Muscle layer of colon (tissue), 2 donors: ENCODE results near the gene SEMA3A.

Source experiments
- H3K27ac ChIP-seq: one replicate; pipeline ENCODE4 v1.7.0; 2013; ENCODE audit warnings: low read depth, mild to moderate bottlenecking, low read length, moderate library complexity
- H3K27me3 ChIP-seq, 2 donors: one replicate each; pipeline ENCODE4 v1.7.0; 2013; ENCODE audit warnings: low read length in 2 of 2, mild to moderate bottlenecking in 2 of 2; ENCODE audit not compliant: insufficient read depth in 2 of 2, control insufficient read depth in 1 of 2
- H3K36me3 ChIP-seq: one replicate; pipeline ENCODE4 v1.7.0; 2013; ENCODE audit warnings: mild to moderate bottlenecking, low read length; ENCODE audit not compliant: insufficient read depth
- H3K4me1 ChIP-seq: one replicate; pipeline ENCODE4 v1.7.0; 2013; ENCODE audit warnings: mild to moderate bottlenecking, low read length; ENCODE audit not compliant: insufficient read depth
- H3K4me3 ChIP-seq, 2 donors: one replicate each; pipeline ENCODE4 v1.7.0; 2013; ENCODE audit warnings: low read length in 2 of 2, low read depth in 1 of 2, mild to moderate bottlenecking in 1 of 2, moderate library complexity in 1 of 2
- H3K9ac ChIP-seq: one replicate; pipeline ENCODE4 v1.7.0; 2013; ENCODE audit warnings: low read length
- H3K9me3 ChIP-seq: one replicate; pipeline ENCODE4 v1.7.0; 2013; ENCODE audit warnings: mild to moderate bottlenecking, low read length
- donor health status: abdominal sarcoma.
- donor health status: Adenocarcinoma of cecum.

SEMA3A gene

DNA sequence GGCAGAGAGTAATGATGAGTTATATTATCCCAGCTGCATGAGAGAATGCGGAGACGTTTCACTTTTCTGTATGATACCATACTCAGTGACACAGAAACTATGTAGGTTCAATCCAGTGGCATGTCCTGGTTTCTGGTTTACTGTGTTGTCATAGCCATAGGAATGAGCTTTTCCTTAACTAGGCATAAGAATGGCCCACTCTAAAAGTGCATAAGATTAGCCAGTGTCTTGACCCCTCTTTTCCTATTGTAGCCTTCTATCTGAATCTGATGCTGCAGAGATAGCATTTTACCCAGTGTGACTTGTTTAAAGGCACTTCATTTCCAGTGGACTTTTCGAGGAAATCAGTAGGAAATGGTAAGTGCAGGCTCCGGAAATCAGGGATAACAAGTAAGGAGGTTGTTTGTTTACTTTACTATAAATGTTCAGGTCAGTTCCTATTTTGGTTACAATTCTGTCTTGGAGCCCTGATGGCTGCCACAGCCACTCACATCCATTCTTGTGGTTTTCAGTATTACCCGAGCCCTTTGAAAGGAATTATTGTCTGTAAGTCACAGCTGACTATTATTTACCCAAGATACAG is 70.5 kb downstream of the SEMA3A start:
- H3K27me3 ChIP-seq: no peaks in the 10 kb centered on the region
- peak overlapping the region; percentile 17 for H3K27ac ChIP-seq
- H3K36me3 ChIP-seq: no peaks in the 10 kb centered on the region
- H3K9ac ChIP-seq: no peak overlapping the region
- H3K4me1 ChIP-seq: peaks cover 5% of the 10 kb centered on the region
- no peaks in the 10 kb centered on the region for H3K9me3 ChIP-seq
- peak overlapping the region in 1 of 2 donors; percentile 16 for H3K4me3 ChIP-seq

DNA sequence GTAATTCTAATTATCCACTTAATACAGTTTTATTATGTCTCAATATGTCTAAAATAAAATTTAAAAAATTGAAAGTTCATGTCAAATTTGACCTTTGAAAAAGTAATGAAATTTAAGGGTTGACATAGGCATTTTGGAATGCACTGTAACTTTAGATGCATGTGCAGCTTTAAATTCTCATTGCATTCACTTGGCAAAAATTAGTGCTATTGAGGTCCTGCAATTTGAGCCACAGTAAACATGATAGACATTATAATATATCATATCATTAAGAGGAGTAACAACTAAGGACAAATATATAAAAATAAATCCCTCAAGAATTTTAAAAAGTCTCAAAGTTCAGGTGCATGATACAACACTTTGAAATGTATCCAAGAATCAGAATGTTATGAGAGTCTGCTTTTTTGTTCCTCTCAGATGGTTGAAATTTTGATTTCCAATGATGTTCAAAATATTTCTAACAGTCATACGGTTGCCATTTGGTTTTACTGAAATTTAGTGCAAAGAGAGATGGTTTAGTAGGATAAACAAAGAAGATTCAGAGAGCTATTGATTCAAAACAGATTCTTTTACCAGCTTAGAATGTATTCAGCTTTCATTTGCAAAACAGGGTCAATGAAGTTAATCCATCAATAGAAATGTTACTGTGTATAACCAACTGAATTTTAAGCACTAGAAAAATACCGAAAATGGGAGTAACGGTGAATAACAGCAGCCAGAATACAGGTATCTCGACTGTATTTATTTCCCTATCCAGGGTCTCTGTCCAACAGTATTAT is 71.8 kb downstream of the SEMA3A start:
- Histone ChIP-seq H3K4me1 (peaks cover 5% of the 10 kb centered on the region), H3K27me3 (no peaks in the 10 kb centered on the region), H3K4me3 (no peak overlapping the region), H3K36me3 (no peaks in the 10 kb centered on the region), H3K27ac (no peak overlapping the region), H3K9me3 (no peaks in the 10 kb centered on the region), H3K9ac (no peak overlapping the region)

DNA sequence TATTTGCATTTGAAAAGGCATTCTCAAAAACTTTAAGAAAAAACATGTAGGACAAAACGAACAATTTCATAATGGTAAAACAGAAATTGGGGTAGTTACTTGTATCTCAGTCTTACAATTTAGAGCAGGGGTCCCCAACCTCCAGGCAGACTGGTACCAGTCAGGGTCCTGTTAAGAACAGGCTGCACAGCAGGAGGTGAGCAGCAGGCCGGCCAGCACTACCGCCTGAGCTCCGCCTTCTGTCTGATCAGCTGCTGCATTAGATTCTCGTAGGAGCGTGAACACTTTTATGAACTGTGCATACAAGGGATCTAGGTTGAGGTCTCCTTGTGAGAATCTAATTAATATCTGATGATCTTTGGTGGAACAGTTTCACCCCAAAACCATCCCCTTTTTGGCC is 77.3 kb downstream of the SEMA3A start:
- Histone ChIP-seq H3K4me1 (peaks cover 29% of the 10 kb centered on the region), H3K9ac (no peak overlapping the region), H3K27ac (no peak overlapping the region), H3K36me3 (no peaks in the 10 kb centered on the region), H3K9me3 (no peaks in the 10 kb centered on the region), H3K27me3 (no peaks in the 10 kb centered on the region), H3K4me3 (no peak overlapping the region)

- no peak overlapping the region for H3K9ac ChIP-seq
- peak overlapping the region; percentile 27 for H3K27ac ChIP-seq
- H3K4me3 ChIP-seq: no peak overlapping the region
- no peaks in the 10 kb centered on the region for H3K9me3 ChIP-seq
- peaks cover 34% of the 10 kb centered on the region for H3K4me1 ChIP-seq
- H3K36me3 ChIP-seq: no peaks in the 10 kb centered on the region
- H3K27me3 ChIP-seq: no peaks in the 10 kb centered on the region
These were observed 80.4 kb downstream of the SEMA3A start for GRCh38 chr7:84113906-84114850.

DNA sequence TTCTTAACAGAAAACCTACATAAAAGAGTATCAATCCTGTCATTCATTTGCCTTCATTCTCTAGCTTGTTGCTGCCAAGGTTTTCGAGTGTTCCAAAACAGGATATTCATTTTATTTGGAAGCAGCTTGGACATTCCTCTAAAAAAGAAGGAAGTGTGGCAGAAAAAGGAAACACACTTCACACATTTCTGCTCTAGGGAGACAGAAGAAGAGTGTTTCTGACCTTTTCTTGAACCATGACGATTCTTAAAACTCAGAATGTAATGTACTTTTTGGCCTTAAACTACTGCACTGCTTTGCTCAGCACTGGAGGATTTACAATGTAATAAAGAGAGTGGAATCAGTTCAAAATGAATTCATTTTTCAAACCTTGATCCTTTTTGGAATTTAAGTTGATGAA is 81.3 kb downstream of the SEMA3A start:
- H3K4me1 ChIP-seq: peaks cover 38% of the 10 kb centered on the region
- peak overlapping the region; percentile 27 for H3K27ac ChIP-seq
- no peaks in the 10 kb centered on the region for H3K9me3 ChIP-seq
- H3K9ac ChIP-seq: no peak overlapping the region
- H3K36me3 ChIP-seq: no peaks in the 10 kb centered on the region
- H3K4me3 ChIP-seq: no peak overlapping the region
- no peaks in the 10 kb centered on the region for H3K27me3 ChIP-seq

GRCh38 chr7:84112771-84113170 is 81.8 kb downstream of the SEMA3A start:
- H3K4me3 ChIP-seq: no peak overlapping the region
- H3K4me1 ChIP-seq: peaks cover 40% of the 10 kb centered on the region
- no peak overlapping the region for H3K9ac ChIP-seq
- peak overlapping the region; percentile 27 for H3K27ac ChIP-seq
- H3K36me3 ChIP-seq: no peaks in the 10 kb centered on the region
- no peaks in the 10 kb centered on the region for H3K27me3 ChIP-seq
- no peaks in the 10 kb centered on the region for H3K9me3 ChIP-seq

DNA sequence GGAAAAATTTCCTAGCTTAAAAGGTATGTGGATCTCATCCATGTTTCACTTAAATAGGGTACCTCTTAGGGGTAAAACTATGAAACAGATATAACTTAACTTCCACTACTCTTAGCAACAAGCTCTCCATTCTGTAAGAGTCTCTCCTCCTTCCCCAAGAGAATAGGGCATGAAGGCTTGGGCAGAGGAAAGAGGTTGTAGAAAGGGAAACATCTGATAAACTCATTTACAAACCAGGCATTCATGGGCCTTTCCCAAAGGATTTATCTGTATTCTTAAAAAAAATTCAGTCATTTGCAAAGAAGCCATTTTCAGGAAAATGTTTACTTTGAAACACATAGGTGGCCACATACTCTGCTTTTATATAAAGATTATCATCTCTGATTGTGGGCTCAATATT is 82.7 kb downstream of the SEMA3A start:
- no peaks in the 10 kb centered on the region for H3K36me3 ChIP-seq
- H3K9ac ChIP-seq: no peak overlapping the region
- H3K9me3 ChIP-seq: no peaks in the 10 kb centered on the region
- H3K4me3 ChIP-seq: no peak overlapping the region
- H3K27ac ChIP-seq: no peak overlapping the region
- peaks cover 40% of the 10 kb centered on the region for H3K4me1 ChIP-seq
- no peaks in the 10 kb centered on the region for H3K27me3 ChIP-seq

DNA sequence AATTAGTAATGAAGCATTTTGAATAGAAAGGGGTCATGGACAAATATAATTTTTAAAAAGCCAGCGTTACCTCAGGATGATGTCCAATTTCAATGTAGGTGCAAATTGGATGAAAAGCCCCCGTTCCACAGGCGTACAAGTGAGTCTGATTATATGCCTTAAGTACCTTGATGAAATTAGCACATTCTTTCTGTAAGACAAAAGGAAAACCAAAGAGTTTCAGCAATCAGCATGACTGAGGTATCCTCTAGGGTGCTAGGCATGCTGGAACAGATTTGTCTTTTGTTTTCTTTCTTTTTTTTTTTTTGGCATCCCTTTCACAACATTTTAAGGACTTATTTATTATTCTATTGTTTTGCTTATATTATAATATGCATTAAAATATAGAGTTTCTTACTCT is 84.2 kb downstream of the SEMA3A start:
- H3K9me3 ChIP-seq: no peaks in the 10 kb centered on the region
- H3K9ac ChIP-seq: no peak overlapping the region
- no peaks in the 10 kb centered on the region for H3K27me3 ChIP-seq
- peaks cover 41% of the 10 kb centered on the region for H3K4me1 ChIP-seq
- no peaks in the 10 kb centered on the region for H3K36me3 ChIP-seq
- H3K27ac ChIP-seq: no peak overlapping the region
- no peak overlapping the region for H3K4me3 ChIP-seq

DNA sequence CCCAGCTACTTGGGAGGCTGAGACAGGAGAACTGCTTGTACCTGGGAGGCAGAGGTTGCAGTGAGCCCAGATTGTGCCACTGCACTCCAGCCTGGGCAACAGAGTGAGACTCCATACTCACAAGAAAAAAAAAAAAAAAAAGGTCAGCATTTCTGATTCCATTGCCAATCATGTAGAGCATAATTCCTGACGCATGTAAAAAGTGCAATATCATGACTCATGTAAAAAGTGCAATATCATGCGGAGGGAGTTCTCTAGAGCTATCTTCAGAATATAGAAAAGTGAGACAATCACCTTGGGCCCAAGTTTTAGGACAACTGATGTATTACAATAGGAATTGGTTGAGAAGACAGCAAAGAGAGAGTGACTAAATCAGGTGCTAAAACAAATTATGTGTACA is 85.8 kb downstream of the SEMA3A start:
- no peaks in the 10 kb centered on the region for H3K9me3 ChIP-seq
- H3K9ac ChIP-seq: no peak overlapping the region
- H3K4me3 ChIP-seq: no peak overlapping the region
- H3K27ac ChIP-seq: no peak overlapping the region
- no peaks in the 10 kb centered on the region for H3K27me3 ChIP-seq
- H3K36me3 ChIP-seq: no peaks in the 10 kb centered on the region
- peaks cover 32% of the 10 kb centered on the region for H3K4me1 ChIP-seq

DNA sequence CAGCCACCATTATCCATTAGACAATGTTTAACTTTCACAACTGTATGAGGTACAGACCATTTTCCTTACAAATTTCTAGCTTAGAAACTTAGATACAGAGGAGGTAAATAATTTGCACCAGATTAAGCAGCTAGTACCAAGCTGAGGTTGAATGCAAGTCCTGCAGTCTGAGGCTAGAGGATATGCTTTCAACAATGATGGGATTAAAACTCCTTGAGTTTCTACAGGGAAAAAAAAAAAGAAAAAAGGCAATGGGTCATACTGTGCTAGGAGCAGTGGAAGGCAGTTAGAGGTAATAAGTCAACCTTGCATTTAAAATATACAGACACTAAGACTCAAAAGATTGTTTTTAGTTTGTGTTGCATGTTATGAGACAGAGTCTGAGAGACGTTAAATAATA is 86.5 kb downstream of the SEMA3A start:
- peaks cover 25% of the 10 kb centered on the region for H3K4me1 ChIP-seq
- H3K36me3 ChIP-seq: no peaks in the 10 kb centered on the region
- no peaks in the 10 kb centered on the region for H3K9me3 ChIP-seq
- H3K4me3 ChIP-seq: no peak overlapping the region
- no peak overlapping the region for H3K27ac ChIP-seq
- no peaks in the 10 kb centered on the region for H3K27me3 ChIP-seq
- no peak overlapping the region for H3K9ac ChIP-seq

DNA sequence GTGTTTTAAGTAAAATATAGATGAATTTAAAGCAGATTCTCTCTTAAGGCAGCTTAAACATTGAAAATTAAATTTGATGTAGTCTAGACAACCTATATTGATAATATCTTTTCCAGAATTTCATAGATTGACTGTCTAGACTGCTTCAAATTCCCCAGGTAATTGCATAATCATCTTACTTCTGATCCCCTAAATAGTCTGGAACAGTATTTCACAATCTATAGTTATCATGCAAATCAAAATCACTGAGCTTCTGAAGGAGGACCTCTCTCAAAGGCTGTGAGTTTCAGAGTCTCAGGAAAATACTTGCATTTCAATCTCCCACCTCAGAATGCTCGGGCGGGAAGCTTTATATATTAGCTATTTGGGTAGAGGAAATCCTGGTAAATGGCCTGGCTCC is 87.3 kb downstream of the SEMA3A start:
- Histone ChIP-seq H3K4me1 (peaks cover 17% of the 10 kb centered on the region), H3K4me3 (no peak overlapping the region), H3K27me3 (no peaks in the 10 kb centered on the region), H3K27ac (no peak overlapping the region), H3K9me3 (no peaks in the 10 kb centered on the region), H3K9ac (no peak overlapping the region), H3K36me3 (no peaks in the 10 kb centered on the region)
